22Rv1 (cell line): ENCODE data around the gene APOF.

Source experiments
- ZFX ChIP-seq: fragments of 450-650 bp; IDR thresholded peaks from 2 replicates; pipeline ENCODE4 v1.6.1; 2017; ENCODE audit warnings: antibody characterized with exemption, borderline replicate concordance
- TF ChIP-seq, protein P1 (sequence below): fragments of 450-650 bp; IDR thresholded peaks from 2 replicates; pipeline ENCODE4 v1.5.1; 2017; ENCODE audit warnings: mild to moderate bottlenecking

DNA sequence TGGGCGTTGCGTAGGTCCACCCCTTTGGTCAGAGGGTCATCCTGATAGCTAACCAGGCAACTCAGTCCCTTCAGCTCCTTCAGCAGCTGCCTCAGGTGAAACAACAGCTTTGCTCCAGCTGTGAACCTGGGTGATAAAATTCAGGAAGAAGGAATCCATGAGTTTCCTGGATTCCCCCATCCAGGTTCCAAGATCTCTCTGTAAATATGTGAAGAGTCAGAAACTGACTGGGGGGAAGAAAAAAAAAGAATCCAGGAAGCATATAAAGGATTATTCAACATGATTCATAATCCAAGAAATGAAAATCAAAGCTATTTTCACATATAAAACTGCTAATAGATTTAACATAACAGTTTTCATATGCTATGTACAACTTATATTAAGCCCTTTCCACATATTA is 11.3 kb downstream of the APOF start:
- TF ChIP-seq, protein P1, sequence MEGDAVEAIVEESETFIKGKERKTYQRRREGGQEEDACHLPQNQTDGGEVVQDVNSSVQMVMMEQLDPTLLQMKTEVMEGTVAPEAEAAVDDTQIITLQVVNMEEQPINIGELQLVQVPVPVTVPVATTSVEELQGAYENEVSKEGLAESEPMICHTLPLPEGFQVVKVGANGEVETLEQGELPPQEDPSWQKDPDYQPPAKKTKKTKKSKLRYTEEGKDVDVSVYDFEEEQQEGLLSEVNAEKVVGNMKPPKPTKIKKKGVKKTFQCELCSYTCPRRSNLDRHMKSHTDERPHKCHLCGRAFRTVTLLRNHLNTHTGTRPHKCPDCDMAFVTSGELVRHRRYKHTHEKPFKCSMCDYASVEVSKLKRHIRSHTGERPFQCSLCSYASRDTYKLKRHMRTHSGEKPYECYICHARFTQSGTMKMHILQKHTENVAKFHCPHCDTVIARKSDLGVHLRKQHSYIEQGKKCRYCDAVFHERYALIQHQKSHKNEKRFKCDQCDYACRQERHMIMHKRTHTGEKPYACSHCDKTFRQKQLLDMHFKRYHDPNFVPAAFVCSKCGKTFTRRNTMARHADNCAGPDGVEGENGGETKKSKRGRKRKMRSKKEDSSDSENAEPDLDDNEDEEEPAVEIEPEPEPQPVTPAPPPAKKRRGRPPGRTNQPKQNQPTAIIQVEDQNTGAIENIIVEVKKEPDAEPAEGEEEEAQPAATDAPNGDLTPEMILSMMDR = no peak
- TF ChIP-seq ZFX = no peak
